ENCODE results near the gene PKD1L1.

GRCh38 chr7:47901542-47901941 lies 46.7 kb downstream of the PKD1L1 start:
- TF ChIP-seq, protein P1, sequence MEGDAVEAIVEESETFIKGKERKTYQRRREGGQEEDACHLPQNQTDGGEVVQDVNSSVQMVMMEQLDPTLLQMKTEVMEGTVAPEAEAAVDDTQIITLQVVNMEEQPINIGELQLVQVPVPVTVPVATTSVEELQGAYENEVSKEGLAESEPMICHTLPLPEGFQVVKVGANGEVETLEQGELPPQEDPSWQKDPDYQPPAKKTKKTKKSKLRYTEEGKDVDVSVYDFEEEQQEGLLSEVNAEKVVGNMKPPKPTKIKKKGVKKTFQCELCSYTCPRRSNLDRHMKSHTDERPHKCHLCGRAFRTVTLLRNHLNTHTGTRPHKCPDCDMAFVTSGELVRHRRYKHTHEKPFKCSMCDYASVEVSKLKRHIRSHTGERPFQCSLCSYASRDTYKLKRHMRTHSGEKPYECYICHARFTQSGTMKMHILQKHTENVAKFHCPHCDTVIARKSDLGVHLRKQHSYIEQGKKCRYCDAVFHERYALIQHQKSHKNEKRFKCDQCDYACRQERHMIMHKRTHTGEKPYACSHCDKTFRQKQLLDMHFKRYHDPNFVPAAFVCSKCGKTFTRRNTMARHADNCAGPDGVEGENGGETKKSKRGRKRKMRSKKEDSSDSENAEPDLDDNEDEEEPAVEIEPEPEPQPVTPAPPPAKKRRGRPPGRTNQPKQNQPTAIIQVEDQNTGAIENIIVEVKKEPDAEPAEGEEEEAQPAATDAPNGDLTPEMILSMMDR (IDR thresholded peaks at IDR 0.05 in 2 of 3, conservative IDR thresholded peaks at IDR 0.05 in 1 of 3; ENCODE audit: borderline replicate concordance in 1 of 3, insufficient read depth in 1 of 3, low read depth in 2 of 3, low read length in 2 of 3): no peak
- TF ChIP-seq ZNF274 (IDR thresholded peaks at IDR 0.05; ENCODE audit: low read depth, low read length) (no peak), CEBPB (IDR thresholded peaks at IDR 0.05; ENCODE audit: low read depth) (no peak), ZFX (IDR thresholded peaks at IDR 0.05) (no peak), POLR2AphosphoS5 (IDR thresholded peaks at IDR 0.05; ENCODE audit: low read depth, low read length) (no peak), FOSL1 (IDR thresholded peaks at IDR 0.05; ENCODE audit: low read depth) (no peak), EZH2 (IDR thresholded peaks at IDR 0.05) (no peak), POLR2A (IDR thresholded peaks at IDR 0.05; ENCODE audit: borderline replicate concordance, extremely low read depth, insufficient read depth, insufficient read length) (no peak), ELF1 (IDR thresholded peaks at IDR 0.05; ENCODE audit: borderline replicate concordance, low read depth) (no peak), SIN3A (IDR thresholded peaks at IDR 0.05; ENCODE audit: low read depth) (no peak), EZH2phosphoT487 (IDR thresholded peaks at IDR 0.05; ENCODE audit: borderline replicate concordance) (no peak), MAX (IDR thresholded peaks at IDR 0.05) (no peak), YY1 (IDR thresholded peaks at IDR 0.05; ENCODE audit: extremely low read depth, insufficient replicate concordance, low read depth, low read length) (no peak)
- TF ChIP-seq, protein P2, sequence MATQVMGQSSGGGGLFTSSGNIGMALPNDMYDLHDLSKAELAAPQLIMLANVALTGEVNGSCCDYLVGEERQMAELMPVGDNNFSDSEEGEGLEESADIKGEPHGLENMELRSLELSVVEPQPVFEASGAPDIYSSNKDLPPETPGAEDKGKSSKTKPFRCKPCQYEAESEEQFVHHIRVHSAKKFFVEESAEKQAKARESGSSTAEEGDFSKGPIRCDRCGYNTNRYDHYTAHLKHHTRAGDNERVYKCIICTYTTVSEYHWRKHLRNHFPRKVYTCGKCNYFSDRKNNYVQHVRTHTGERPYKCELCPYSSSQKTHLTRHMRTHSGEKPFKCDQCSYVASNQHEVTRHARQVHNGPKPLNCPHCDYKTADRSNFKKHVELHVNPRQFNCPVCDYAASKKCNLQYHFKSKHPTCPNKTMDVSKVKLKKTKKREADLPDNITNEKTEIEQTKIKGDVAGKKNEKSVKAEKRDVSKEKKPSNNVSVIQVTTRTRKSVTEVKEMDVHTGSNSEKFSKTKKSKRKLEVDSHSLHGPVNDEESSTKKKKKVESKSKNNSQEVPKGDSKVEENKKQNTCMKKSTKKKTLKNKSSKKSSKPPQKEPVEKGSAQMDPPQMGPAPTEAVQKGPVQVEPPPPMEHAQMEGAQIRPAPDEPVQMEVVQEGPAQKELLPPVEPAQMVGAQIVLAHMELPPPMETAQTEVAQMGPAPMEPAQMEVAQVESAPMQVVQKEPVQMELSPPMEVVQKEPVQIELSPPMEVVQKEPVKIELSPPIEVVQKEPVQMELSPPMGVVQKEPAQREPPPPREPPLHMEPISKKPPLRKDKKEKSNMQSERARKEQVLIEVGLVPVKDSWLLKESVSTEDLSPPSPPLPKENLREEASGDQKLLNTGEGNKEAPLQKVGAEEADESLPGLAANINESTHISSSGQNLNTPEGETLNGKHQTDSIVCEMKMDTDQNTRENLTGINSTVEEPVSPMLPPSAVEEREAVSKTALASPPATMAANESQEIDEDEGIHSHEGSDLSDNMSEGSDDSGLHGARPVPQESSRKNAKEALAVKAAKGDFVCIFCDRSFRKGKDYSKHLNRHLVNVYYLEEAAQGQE (IDR thresholded peaks at IDR 0.05; ENCODE audit: low read depth): no peak

All from HCT116 (cell line).